ENCODE data around the gene FUT3.
"Not testable (repeated sequence)": the region's sequence is repeated elsewhere in the genome, so short reads cannot be mapped to it uniquely, and the experiment has no call there.

FUT3 gene

GRCh38 chr19:5851302-5851701, at the start of gene FUT3:
Gene FUT3, minus strand, starts transcription at chr19:5851449.
- no peak for DNase-seq

GRCh38 chr19:5900976-5901375, 49.7 kb upstream of the FUT3 start:
- DNase-seq, result no peak

GRCh38 chr19:5899728-5900526, 48.7 kb upstream of the FUT3 start:
- no peak for DNase-seq

GRCh38 chr19:5897189-5897969, 46.1 kb upstream of the FUT3 start:
- no peak for DNase-seq

GRCh38 chr19:5896365-5897076, 45.3 kb upstream of the FUT3 start:
- no peak for DNase-seq

GRCh38 chr19:5895890-5896289, 44.6 kb upstream of the FUT3 start:
- DNase-seq, result no peak

GRCh38 chr19:5895409-5895808, 44.2 kb upstream of the FUT3 start:
- no peak for DNase-seq

- DNase-seq, result no peak
Measured at GRCh38 chr19:5894704-5895349, 43.6 kb upstream of the FUT3 start.

- DNase-seq, result no peak
Measured at GRCh38 chr19:5893907-5894703, 42.9 kb upstream of the FUT3 start.

GRCh38 chr19:5893296-5893903, 42.2 kb upstream of the FUT3 start:
- DNase-seq, result no peak

GRCh38 chr19:5892772-5893275, 41.6 kb upstream of the FUT3 start:
- DNase-seq, result no peak

- no peak for DNase-seq
Measured at GRCh38 chr19:5891938-5892771, 40.9 kb upstream of the FUT3 start.

- no peak for DNase-seq
Measured at GRCh38 chr19:5891572-5891937, 40.3 kb upstream of the FUT3 start.

GRCh38 chr19:5890099-5890498, 38.9 kb upstream of the FUT3 start:
- no peak for DNase-seq

- no peak for DNase-seq
Measured at GRCh38 chr19:5889288-5889971, 38.2 kb upstream of the FUT3 start.

- not testable (repeated sequence) for DNase-seq
Measured at GRCh38 chr19:5884065-5884811, 33.0 kb upstream of the FUT3 start.

- not testable (repeated sequence) for DNase-seq
Measured at GRCh38 chr19:5883157-5883873, 32.1 kb upstream of the FUT3 start.

GRCh38 chr19:5882421-5882968, 31.2 kb upstream of the FUT3 start:
- DNase-seq, result no peak
